Peyer's patch (tissue), 4 donors: ENCODE data around the gene PHF2. TPM values are rescaled to one million over a fixed set of nuclear protein-coding genes. Genes with fewer than 3 reads are reported as not detected.

Experiments
- DNase-seq, 3 donors: peaks; one replicate each; pipeline ENCODE4 v3.0.0-alpha.2; 2017 to 2019
- H3K27ac ChIP-seq, 4 donors: fragments of 200-600 bp; sonication (generic); one replicate each; pipeline ENCODE4 v1.5.1; 2016 to 2019
- H3K27me3 ChIP-seq, 2 donors: fragments of 200-600 bp; sonication (generic); one replicate each; pipeline ENCODE4 v1.5.1; 2019
- H3K36me3 ChIP-seq, 3 donors: fragments of 200-600 bp; sonication (generic); one replicate each; pipeline ENCODE4 v1.5.1; 2016 to 2019
- H3K4me1 ChIP-seq, 4 donors: fragments of 200-600 bp; sonication (generic); one replicate each; pipeline ENCODE4 v1.5.1; 2016 to 2019
- H3K4me3 ChIP-seq, 4 donors: fragments of 200-600 bp; sonication (generic); 1 replicate in 3 of 4; 2 replicates in 1 of 4; pipeline ENCODE4 v1.5.1; 2016 to 2019; ENCODE audit warnings: mild to moderate bottlenecking in 1 of 4
- H3K9me3 ChIP-seq, 4 donors: fragments of 200-600 bp; sonication (generic); one replicate each; pipeline ENCODE4 v1.5.1; 2016 to 2019; ENCODE audit warnings: mild to moderate bottlenecking in 1 of 4
- POLR2A ChIP-seq, 2 donors: fragments of 450-650 bp; IDR thresholded peaks; one replicate each; pipeline ENCODE4 v1.5.1; 2017; ENCODE audit warnings: antibody characterized with exemption in 2 of 2, mild to moderate bottlenecking in 2 of 2, moderate library complexity in 2 of 2
- total RNA-seq, 4 donors: library from RNA; depleted of rRNA; stranded (reverse); fragments of >200 nt; gene quantifications; one replicate each; pipeline ENCODE4 v1.1.0, GENCODE V29; 2016
- TF ChIP-seq, protein P1 (sequence below), 6 experiments: fragments of 450-650 bp in 4 of 6; fragments of 200-600 bp in 2 of 6; sonication (generic) in 1 of 6; IDR thresholded peaks; one replicate each; pipeline ENCODE4 v1.5.1; 2017 to 2019; ENCODE audit warnings: antibody characterized with exemption in 6 of 6, mild to moderate bottlenecking in 3 of 6, moderate library complexity in 1 of 6

PHF2 gene
- total RNA-seq, 4 donors from 2014 or later, result 12.3 to 26.4 (median 19.5) TPM

GRCh38 chr9:93567271-93567959, 9.0 kb upstream of the PHF2 start:
- H3K4me1 ChIP-seq, result peaks cover 0 to 9% (median 3%) of the 10 kb centered on the region in 4 donors
- H3K27ac ChIP-seq, result peak overlapping the region; percentile 91 to 94 (median 92)
- peaks cover 0 to 27% (median 0%) of the 10 kb centered on the region in 3 donors for H3K36me3 ChIP-seq
- H3K9me3 ChIP-seq, result no peaks in the 10 kb centered on the region
- H3K4me3 ChIP-seq, result peak overlapping the region; percentile 50 to 69 (median 56)
- DNase-seq, result peak in 2 of 3 donors; percentile 46 to 47
- TF ChIP-seq, protein P1, sequence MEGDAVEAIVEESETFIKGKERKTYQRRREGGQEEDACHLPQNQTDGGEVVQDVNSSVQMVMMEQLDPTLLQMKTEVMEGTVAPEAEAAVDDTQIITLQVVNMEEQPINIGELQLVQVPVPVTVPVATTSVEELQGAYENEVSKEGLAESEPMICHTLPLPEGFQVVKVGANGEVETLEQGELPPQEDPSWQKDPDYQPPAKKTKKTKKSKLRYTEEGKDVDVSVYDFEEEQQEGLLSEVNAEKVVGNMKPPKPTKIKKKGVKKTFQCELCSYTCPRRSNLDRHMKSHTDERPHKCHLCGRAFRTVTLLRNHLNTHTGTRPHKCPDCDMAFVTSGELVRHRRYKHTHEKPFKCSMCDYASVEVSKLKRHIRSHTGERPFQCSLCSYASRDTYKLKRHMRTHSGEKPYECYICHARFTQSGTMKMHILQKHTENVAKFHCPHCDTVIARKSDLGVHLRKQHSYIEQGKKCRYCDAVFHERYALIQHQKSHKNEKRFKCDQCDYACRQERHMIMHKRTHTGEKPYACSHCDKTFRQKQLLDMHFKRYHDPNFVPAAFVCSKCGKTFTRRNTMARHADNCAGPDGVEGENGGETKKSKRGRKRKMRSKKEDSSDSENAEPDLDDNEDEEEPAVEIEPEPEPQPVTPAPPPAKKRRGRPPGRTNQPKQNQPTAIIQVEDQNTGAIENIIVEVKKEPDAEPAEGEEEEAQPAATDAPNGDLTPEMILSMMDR (IDR thresholded peaks at IDR 0.05), result no peak
- no peak for TF ChIP-seq POLR2A (IDR thresholded peaks at IDR 0.05)
- H3K27me3 ChIP-seq, result no peaks in the 10 kb centered on the region

DNA sequence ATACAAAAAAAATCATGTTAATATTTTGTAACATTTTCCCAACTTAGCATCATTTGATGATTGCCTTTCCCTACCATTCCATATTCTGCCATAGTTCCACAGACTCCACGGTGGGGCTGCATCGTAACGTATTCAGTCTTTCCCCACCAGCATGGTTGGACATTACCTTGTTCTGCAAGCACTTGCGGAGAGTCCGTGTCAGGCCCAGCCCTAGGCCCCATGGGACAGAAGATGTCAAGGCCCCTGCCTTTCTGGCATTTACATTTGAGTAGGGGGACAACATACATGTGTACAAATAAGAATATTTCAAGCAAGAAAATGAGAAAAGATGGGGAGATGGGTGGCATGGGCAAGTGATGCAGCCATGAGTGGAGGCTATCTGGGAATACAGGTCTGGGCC, 8.2 kb upstream of the PHF2 start:
- peak in 1 of 3 donors; percentile 35 for DNase-seq
- Histone ChIP-seq H3K27me3 (no peaks in the 10 kb centered on the region), H3K4me1 (peaks cover 0 to 9% (median 3%) of the 10 kb centered on the region in 4 donors), H3K4me3 (no peak overlapping the region), H3K27ac (no peak overlapping the region), H3K36me3 (peaks cover 0 to 20% (median 0%) of the 10 kb centered on the region in 3 donors), H3K9me3 (no peaks in the 10 kb centered on the region)
- no peak for TF ChIP-seq POLR2A (IDR thresholded peaks at IDR 0.05)
- TF ChIP-seq, protein P1 (IDR thresholded peaks at IDR 0.05), result no peak

- H3K4me3 ChIP-seq, result no peak overlapping the region
- TF ChIP-seq POLR2A (IDR thresholded peaks at IDR 0.05), result no peak
- TF ChIP-seq, protein P1 (IDR thresholded peaks at IDR 0.05), result no peak
- H3K4me1 ChIP-seq, result peaks cover 0 to 15% (median 3%) of the 10 kb centered on the region in 4 donors
- H3K9me3 ChIP-seq, result no peaks in the 10 kb centered on the region
- H3K36me3 ChIP-seq, result peaks cover 0 to 4% (median 0%) of the 10 kb centered on the region in 3 donors
- no peaks in the 10 kb centered on the region for H3K27me3 ChIP-seq
- H3K27ac ChIP-seq, result no peak overlapping the region
- DNase-seq, result peak in 1 of 3 donors; percentile 27
These were observed 6.7 kb upstream of the PHF2 start for GRCh38 chr9:93569621-93570174.

DNA sequence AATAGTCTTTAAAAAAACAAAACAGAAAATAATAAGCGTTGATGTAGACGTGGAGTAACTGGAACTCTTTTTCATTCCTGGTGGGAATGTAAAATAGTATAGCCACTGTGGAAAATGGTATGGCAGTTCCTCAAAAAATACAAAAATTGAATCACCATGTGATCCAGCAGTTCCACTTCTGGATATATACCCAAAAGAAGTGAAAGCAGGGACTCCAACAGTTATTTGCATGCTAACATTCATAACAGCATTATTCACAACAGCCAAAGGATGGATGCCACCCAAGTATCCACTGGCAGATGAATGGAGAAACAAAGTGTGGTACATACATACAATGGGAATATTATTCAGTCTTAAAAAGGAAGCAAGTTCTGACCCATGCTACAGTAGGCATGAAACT, 4.2 kb upstream of the PHF2 start:
- Histone ChIP-seq H3K27me3 (no peaks in the 10 kb centered on the region), H3K4me1 (peaks cover 0 to 21% (median 4%) of the 10 kb centered on the region in 4 donors), H3K4me3 (no peak overlapping the region), H3K36me3 (no peaks in the 10 kb centered on the region), H3K27ac (no peak overlapping the region), H3K9me3 (no peaks in the 10 kb centered on the region)
- no peak for DNase-seq
- TF ChIP-seq POLR2A (IDR thresholded peaks at IDR 0.05), result no peak
- TF ChIP-seq, protein P1 (IDR thresholded peaks at IDR 0.05), result no peak

DNA sequence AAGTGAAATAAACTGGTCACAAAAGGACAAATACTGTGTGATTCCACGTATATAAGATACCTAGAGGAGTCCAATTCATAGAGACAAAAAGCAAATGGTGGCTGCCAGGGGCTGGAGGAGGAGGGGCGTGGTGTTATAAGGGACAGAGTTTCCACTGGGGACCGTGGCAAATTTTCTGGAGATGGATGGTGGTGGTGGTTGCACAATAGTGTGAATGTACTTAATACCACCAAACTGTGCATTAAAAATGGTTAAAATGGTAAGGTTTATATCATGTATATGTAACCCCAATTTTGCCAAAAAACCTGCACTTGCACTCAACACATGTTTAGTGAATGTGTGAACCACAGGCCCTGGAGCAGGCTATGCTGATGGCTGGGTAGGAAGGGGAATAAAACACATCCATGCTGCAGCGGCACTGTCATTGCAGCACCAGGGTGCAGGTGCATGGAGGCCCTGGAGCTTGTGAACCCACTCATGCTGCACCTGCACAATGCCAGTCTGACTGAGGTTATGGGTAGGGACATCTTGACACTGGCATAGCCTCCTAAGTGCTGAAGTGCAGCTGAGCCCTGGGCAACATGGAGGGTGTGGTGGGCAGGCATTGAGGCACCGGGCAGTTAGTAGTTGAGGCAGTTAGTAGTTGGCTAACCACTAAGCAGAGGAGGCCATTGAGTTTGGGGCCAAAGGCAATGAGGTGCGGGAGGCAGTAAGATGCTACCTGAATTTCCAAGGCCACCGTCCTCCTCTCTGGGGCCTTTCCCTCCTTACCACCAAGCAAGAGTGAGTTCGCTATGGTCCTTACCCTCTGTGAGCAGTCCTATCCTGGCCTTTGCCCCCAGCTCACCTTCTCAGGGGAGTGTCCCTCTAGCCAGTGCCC, 3.5 kb upstream of the PHF2 start:
- peak in 1 of 3 donors; percentile 31 for DNase-seq
- no peaks in the 10 kb centered on the region for H3K36me3 ChIP-seq
- H3K9me3 ChIP-seq, result no peaks in the 10 kb centered on the region
- H3K27me3 ChIP-seq, result no peaks in the 10 kb centered on the region
- H3K4me1 ChIP-seq, result peaks cover 0 to 18% (median 8%) of the 10 kb centered on the region in 4 donors
- TF ChIP-seq, protein P1 (IDR thresholded peaks at IDR 0.05), result no peak
- TF ChIP-seq POLR2A (IDR thresholded peaks at IDR 0.05), result no peak
- no peak overlapping the region for H3K27ac ChIP-seq
- H3K4me3 ChIP-seq, result no peak overlapping the region
